Choroid plexus epithelial cell (primary cell): Measurements from ENCODE around the gene SAMD14.
A peak's percentile ranks its signal among the peaks of the same experiment; 100 is the strongest.
"Not testable (repeated sequence)": the region's sequence is repeated elsewhere in the genome, so short reads cannot be mapped to it uniquely, and the experiment has no call there.

Experiments used
- DNase-seq: peaks from one replicate; pipeline ENCODE4 v3.0.0-alpha.2; 2010; ENCODE audit warnings: low read depth
- H3K4me3 ChIP-seq: 2 replicates; pipeline ENCODE4 v1.5.1; 2011; ENCODE audit warnings: low read depth, mild to moderate bottlenecking, control low read depth, low read length, moderate library complexity
- CTCF ChIP-seq: conservative IDR thresholded peaks from 2 replicates; pipeline ENCODE4 v1.5.1; 2011; ENCODE audit warnings: low read depth, mild to moderate bottlenecking, control low read depth, inconsistent platforms, low read length, moderate library complexity

The SAMD14 gene

GRCh38 chr17:50063561-50064252, 66.3 kb downstream of the SAMD14 start:
- no peak for TF ChIP-seq CTCF
- no peak overlapping the region for H3K4me3 ChIP-seq
- DNase-seq = no peak

- peak; percentile 66 for DNase-seq
- TF ChIP-seq CTCF = no peak
- H3K4me3 ChIP-seq = no peak overlapping the region
Observed at GRCh38 chr17:50062293-50063243, 67.4 kb downstream of the SAMD14 start.

GRCh38 chr17:50061713-50062045, 68.3 kb downstream of the SAMD14 start:
- not testable (repeated sequence) for H3K4me3 ChIP-seq, DNase-seq

- TF ChIP-seq CTCF = no peak
- peak; percentile 62 for DNase-seq
- H3K4me3 ChIP-seq = no peak overlapping the region
Observed at GRCh38 chr17:50060951-50061712, 68.8 kb downstream of the SAMD14 start.
